ENCODE measurements around the gene OR7D4. TPM values are rescaled to one million over a fixed set of nuclear protein-coding genes. Genes with fewer than 3 reads are reported as not detected.

The OR7D4 gene
- total RNA-seq, 4 donors from 2014 or later: not detected

DNA sequence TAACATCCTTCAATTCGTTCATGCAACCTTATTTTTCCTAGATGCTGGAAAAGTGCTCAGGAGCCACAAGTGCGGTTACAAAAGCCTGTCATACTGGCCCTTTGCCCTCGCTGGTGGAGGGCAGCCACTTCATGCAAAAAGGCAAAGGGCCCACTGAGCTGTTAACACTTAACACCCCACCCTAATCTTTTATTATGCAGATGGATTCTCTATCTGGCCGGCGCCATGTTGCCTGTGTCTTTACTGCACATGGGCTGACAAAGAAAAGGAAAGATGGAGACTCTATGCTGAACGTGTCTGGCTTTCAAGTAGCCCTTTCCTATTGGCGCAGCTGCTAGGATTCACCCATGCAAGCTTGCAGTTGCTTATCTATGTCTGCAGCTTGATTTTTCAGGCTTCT, 29.9 kb downstream of the OR7D4 start:
- H3K27ac ChIP-seq: no peak overlapping the region
- intact Hi-C loops (cut with DNase I; ENCODE audit: low total_unique reads) (no loop called here), in situ Hi-C loops (cut with MboI; ENCODE audit: low sequenced_read_pairs in 4 of 4) (no loop called here)
- DNase-seq (no peak), ATAC-seq (no peak)
- H3K9me3 ChIP-seq: no peaks in the 10 kb centered on the region
- H3K27me3 ChIP-seq: no peaks in the 10 kb centered on the region
- no peaks in the 10 kb centered on the region for H3K36me3 ChIP-seq
- TF ChIP-seq CTCF (IDR thresholded peaks at IDR 0.05 in 4 of 5, conservative IDR thresholded peaks at IDR 0.05 in 1 of 5): no peak
- no peak for TF ChIP-seq POLR2A (IDR thresholded peaks at IDR 0.05)
- no peaks in the 10 kb centered on the region for H3K4me1 ChIP-seq
- H3K4me3 ChIP-seq: no peak overlapping the region

DNA sequence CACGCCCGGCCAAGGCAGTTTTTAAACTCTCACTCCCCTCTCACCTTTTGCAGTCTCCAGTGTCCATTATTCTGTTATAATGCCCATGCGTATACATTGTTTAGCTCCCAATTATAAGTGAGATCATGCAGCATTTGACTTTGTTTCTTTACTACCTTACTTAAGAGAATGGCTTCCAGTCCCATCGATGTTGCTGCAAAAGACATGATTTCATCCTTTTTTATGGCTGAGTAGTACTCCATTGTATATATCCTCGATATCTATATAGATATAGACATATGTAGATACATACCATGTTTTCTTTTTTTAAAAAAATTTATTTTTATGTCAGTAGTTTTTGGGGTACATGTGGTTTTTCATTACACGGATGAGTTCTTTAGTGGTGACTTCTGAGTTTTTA, 32.2 kb downstream of the OR7D4 start:
- no peaks in the 10 kb centered on the region for H3K36me3 ChIP-seq
- in situ Hi-C loops (cut with MboI; ENCODE audit: low sequenced_read_pairs in 4 of 4): no loop called here
- H3K4me1 ChIP-seq: no peaks in the 10 kb centered on the region
- no peak overlapping the region for H3K4me3 ChIP-seq
- no peaks in the 10 kb centered on the region for H3K9me3 ChIP-seq
- no peak for TF ChIP-seq POLR2A (IDR thresholded peaks at IDR 0.05)
- TF ChIP-seq CTCF (IDR thresholded peaks at IDR 0.05 in 4 of 5, conservative IDR thresholded peaks at IDR 0.05 in 1 of 5): no peak
- intact Hi-C loops (cut with DNase I; ENCODE audit: low total_unique reads): no loop called here
- H3K27ac ChIP-seq: no peak overlapping the region
- DNase-seq: no peak
- ATAC-seq: no peak
- no peaks in the 10 kb centered on the region for H3K27me3 ChIP-seq

GRCh38 chr19:9183000-9183399, 36.4 kb downstream of the OR7D4 start:
- Histone ChIP-seq H3K4me3 (no peak overlapping the region), H3K9me3 (no peaks in the 10 kb centered on the region), H3K27ac (no peak overlapping the region), H3K36me3 (no peaks in the 10 kb centered on the region), H3K4me1 (no peaks in the 10 kb centered on the region), H3K27me3 (no peaks in the 10 kb centered on the region)
- ATAC-seq: no peak
- no peak for DNase-seq
- intact Hi-C loops (cut with DNase I; ENCODE audit: low total_unique reads): no loop called here
- TF ChIP-seq CTCF (IDR thresholded peaks at IDR 0.05 in 4 of 5, conservative IDR thresholded peaks at IDR 0.05 in 1 of 5): no peak
- TF ChIP-seq POLR2A (IDR thresholded peaks at IDR 0.05): no peak
- in situ Hi-C loops (cut with MboI; ENCODE audit: low sequenced_read_pairs in 4 of 4): no loop called here

GRCh38 chr19:9178901-9179300, 40.5 kb downstream of the OR7D4 start, which contains the start of gene OR7D2:
TSS of gene OR7D2 (plus strand) at chr19:9178979. CDS start at chr19:9185782, 6,803 bp downstream.
- Histone ChIP-seq H3K9me3 (no peaks in the 10 kb centered on the region), H3K27ac (no peak within 1 kb of the TSS), H3K36me3 (no peaks in the 10 kb centered on the region), H3K27me3 (no peaks in the 10 kb centered on the region), H3K4me3 (no peak within 1 kb of the TSS), H3K4me1 (no peaks in the 10 kb centered on the region)
- ATAC-seq: no peak
- intact Hi-C loops (cut with DNase I; ENCODE audit: low total_unique reads) (no loop called here), in situ Hi-C loops (cut with MboI; ENCODE audit: low sequenced_read_pairs in 4 of 4) (no loop called here)
- no peak for TF ChIP-seq POLR2A (IDR thresholded peaks at IDR 0.05)
- no peak for TF ChIP-seq CTCF (IDR thresholded peaks at IDR 0.05 in 4 of 5, conservative IDR thresholded peaks at IDR 0.05 in 1 of 5)
- DNase-seq: no peak

- ATAC-seq (no peak), DNase-seq (no peak)
- H3K27ac ChIP-seq: no peak overlapping the region
- no peaks in the 10 kb centered on the region for H3K9me3 ChIP-seq
- H3K36me3 ChIP-seq: no peaks in the 10 kb centered on the region
- H3K27me3 ChIP-seq: no peaks in the 10 kb centered on the region
- H3K4me1 ChIP-seq: no peaks in the 10 kb centered on the region
- in situ Hi-C loops (cut with MboI; ENCODE audit: low sequenced_read_pairs in 4 of 4): no loop called here
- intact Hi-C loops (cut with DNase I; ENCODE audit: low total_unique reads): no loop called here
- TF ChIP-seq POLR2A (IDR thresholded peaks at IDR 0.05): no peak
- no peak overlapping the region for H3K4me3 ChIP-seq
Observed at GRCh38 chr19:9175326-9175725, 44.1 kb downstream of the OR7D4 start.
